Measurements from ENCODE around the gene RIPK1.
"Not testable (repeated sequence)": the region's sequence is repeated elsewhere in the genome, so short reads cannot be mapped to it uniquely, and the experiment has no call there.

RIPK1 gene

DNA sequence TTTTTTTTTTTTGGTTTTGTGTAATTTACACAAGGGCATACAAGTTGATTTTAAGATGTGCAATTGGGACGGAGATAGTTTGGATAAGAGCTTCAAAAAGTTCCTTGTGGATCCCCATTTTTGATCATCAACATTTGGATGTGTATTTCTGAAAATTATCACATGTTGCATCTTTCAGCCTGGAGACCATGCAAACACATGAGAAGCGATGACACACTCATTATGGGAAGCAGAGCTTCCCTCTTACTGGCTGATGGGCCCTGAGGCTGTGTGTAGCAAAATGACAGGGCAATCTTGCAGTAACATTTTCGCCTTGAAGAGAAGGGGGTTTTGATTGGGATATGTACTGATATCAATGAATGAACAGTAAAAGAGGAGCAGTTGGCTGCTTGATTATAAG lies 22.0 kb upstream of the RIPK1 start:
- no peak for DNase-seq

DNA sequence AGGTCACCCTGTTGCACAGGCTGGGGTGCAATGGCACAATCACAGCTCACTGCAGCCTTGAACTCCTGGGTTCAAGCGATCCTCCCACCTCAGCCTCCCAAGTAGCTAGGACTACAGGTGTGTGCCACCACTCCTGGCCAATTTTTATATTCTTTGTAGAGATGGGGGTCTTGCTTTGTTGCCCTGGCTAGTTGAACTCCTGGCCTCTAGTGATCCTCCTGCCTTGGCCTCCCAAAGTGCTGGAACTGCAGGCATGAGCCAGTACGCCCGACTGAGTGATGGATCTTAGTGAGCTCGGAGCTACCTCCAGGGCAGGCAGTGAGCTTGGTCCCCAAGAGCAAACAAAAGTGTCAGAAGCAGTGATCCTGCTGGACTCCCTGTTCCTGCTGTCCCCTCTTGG lies 20.3 kb upstream of the RIPK1 start:
- not testable (repeated sequence) for DNase-seq

DNA sequence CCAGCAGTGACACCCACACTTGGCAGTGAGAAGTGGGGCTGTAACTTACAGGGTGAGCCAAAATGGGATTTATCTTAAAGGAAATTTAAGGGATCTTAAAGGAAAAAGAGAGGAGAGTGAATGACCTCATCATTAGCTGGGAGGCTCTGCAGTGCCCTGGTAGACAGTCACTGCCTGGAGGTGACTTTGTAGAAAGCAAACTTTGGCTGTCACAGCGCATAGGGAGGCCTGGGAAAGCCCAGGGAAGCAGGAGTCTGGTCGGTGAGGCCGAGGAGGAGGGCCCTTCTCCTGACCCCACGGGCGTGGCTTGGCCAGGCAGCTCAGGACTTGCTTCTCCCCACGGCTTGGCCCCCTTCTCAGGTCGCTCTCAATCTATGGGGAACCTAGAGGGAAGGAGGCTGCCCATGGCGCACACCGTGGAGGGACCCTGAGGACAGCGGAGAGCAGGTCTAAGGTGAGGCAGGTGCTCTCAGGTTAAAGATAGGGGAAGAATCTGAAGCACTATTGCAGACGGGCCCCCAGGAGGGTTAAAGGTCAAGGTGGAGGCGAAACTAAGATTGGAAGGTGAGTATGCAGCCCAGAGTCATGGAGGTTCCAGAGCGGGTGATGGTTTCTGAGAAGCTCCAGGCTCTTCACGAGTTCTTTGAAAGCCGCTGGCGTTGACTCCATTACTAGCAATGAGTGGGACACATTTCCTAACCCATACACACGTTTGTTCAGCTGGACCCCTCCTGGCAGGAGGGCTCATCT lies 15.6 kb upstream of the RIPK1 start:
- no peak for DNase-seq

DNA sequence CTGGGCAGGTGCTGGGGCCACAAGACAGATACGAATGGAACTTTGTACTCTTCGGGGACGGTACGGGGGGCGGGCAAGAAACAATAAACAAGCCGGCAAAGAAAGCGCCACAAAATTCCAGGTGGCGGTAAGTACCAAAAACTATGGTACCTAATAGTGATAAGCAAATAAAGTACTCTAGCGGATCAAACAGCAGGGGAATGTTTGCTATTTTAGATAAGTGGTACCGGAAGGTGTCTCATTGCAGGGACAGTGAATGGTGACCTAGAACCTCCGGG lies 15.1 kb upstream of the RIPK1 start:
- no peak for DNase-seq

DNA sequence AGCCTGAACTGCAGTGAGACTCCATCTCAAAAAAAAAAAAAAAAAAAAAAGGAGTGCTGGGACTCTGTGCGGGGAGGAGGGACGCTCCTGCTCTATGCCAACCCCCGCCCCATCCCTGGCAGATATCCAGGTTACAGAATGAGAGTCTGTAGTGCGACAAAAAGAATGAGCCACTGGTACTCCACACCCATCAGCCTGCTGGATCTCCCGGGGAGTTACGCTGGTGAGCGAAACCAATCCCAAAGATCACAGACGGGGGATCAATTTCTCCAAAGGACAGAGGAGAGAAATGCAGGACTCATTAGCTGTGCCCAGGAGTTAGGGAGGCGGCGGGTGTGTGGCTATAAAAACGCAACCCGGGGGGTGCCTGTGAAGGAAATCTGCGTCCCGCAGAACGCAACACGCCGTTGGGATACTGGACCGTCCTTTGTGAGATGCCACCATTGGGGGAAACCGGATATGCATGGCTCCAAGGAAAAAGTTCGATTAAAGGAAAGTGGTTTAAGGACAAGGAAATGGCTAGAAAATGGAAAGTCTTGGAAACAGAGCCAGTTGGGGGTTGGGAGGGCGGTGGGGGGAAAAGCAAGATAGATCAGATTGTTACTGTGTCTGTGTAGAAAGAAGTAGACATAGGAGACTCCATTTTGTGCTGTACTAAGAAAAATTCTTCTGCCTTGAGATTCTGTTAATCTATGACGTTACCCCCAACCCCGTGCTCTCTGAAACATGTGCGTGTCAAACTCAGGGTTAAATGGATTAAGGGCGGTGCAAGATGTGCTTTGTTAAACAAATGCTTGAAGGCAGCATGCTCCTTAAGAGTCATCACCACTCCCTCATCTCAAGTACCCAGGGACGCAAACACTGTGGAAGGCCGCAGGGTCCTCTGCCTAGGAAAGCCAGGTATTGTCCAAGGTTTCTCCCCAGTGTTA lies 13.8 kb upstream of the RIPK1 start:
- DNase-seq = not testable (repeated sequence)

DNA sequence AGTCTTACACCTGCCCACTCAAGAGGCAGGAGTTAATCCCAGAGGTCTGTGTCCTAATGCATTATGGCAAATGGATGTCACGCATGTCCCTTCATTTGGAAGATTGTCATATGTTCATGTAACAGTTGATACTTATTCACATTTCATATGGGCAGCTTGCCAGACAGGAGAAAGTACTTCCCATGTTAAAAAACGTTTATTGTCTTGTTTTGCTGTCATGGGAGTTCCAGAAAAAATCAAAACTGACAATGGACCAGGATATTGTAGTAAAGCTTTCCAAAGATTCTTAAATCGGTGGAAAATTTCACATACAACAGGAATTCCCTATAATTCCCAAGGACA lies 13.2 kb upstream of the RIPK1 start:
- not testable (repeated sequence) for DNase-seq

DNA sequence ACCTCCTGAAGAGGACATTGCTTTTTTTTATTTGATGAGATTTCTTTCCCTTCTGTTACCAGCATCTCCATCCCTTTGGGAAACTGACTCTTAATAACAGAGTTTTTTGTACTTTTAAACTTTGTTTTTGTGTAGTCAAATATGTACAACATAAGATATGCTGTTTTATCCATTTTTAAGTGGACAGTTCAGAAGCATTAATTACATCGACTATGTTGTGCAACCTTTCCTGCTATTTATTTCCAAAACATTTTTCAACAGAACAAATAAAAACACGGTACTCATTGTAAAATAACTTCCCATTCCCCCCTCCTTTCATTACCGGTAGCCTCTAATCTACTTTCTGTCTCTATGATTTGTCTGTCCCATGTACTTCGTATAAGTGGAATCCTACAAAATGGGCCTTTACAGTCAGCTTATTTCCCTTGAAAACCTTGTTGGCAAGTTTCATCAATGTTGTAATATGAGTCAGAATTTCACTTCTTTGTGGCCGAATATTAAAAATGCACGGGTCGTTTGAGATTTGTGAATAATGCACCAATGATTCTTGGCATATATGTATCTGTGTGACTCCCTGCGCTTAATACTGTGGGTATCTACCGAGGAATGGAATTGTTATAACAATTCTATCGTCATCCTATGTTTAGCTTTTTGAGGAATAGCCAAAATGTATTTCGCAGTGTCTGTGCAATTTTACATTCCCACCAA lies 11.1 kb upstream of the RIPK1 start:
- DNase-seq = no peak

DNA sequence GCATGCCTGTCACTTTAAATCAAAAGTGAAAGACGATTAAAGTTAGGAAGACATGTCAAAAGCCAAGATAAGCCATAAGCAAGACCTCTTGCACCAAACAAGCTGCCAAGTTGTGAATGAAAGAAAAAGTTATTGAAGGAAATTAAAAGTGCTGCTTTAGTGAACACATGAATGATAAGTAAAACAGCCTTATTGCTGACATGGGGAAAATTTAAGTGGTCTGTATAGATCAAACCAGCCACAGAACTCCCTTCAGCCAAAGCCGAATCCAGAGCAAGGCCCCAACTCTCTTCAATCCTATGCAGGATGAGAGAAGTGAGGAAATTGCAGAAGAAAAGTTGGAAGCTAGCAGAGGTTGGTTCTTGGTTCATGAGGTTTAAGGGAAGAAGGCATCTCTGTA lies 9.3 kb upstream of the RIPK1 start:
- no peak for DNase-seq

DNA sequence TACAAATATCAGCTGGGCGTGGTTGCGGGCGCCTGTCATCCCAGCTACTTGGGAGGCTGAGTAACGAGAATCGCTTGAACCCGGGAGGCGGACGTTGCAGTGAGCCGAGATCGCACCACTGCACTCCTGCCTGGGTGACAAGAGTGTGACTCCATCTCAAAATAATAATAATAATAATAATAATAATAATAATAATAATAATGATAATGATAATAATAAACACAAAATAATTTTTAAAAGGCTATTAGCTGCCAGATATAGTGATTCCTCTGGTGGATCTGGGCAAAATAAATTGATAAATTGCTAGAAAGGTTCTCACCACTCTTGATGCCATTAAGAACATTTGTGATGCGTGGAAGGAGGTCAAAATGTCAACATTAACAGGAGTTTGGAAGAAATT lies 8.2 kb upstream of the RIPK1 start:
- DNase-seq = not testable (repeated sequence)

DNA sequence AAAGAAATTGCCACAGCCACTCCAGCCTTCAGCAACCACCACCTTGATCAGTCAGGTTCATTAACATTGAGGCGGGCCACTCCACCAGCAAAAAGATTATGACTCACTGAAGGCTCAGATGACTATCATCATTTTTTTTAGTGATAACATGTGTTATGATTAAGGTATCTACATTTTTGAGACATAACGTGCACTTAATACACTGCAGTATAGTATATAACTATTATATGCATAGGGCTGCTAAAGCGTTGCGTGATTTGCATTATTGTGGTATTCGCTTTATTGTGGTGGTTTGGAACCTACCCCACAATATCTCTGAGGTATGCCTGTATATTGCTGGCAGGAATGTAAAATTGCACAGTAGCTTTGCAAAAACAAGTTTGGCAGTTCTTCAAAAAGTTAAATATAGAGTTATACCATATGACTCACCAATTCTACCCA lies 6.8 kb upstream of the RIPK1 start:
- no peak for DNase-seq

DNA sequence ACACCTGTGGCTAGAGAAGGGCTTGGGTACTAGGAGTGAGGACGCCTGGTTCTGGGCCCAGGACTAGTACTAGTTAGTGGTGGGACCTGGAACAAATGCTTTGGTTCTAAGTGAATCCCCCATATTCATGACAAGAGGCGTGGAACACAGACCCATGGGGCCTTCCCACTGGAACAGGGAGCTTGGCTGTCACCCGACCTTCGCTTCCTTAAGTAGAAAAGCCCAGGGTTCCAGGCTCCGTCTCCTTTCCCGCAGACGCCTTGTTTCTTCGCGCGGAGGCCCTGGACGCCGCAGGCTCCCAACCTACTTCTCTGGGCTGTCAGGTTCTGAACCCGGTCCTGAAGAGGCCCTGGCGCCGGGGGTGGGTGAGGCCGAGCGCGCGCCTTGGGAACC lies 5.0 kb upstream of the RIPK1 start:
- DNase-seq = not testable (repeated sequence)

DNA sequence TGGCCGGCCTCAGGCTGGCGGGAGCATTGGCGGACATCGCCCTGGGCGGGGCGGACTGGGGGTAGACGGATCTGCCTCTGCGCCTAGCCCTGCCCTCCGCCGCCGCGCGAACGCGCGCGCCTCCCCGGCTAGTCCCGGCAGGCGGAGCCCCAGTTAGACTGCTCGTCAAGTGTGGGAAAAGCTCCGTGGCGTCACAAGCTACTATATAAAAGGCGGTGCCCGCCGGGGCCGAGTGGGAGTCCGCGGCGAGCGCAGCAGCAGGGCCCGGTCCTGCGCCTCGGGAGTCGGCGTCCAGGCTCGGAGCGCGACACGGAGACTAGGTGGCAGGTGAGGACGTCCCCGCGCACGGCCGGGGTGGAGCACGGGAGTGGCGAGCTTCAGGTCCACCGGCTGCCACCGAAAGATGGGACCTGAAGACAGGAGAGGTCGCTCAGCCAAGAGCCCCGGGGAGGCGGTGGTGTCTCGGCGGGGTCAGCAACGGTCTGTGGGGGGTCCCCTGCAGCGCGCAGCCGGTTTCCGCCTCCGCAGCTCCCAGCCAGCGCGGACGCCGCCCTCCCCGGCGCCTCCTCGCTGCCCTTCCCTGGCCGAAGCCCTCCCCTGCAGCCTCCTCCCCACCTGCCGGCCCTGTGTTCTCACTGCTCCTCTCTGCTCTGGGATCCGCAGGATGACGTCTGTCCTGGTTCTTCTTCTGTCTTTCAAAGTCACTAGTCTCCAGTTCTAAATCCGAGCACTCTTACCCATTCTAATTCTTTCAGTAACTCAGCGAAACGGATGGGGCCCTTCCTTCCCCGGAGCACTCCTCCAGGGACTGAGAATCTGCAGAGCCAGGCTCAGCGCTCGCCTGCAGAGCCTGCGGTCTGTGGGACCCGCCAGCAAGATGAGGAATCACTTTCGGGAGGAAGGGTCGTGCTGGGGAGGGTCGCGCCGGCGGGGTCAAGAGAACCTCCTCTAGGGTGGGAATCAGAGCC lies 4.3 kb upstream of the RIPK1 start:
- peak; percentile 85 to 90 for DNase-seq

DNA sequence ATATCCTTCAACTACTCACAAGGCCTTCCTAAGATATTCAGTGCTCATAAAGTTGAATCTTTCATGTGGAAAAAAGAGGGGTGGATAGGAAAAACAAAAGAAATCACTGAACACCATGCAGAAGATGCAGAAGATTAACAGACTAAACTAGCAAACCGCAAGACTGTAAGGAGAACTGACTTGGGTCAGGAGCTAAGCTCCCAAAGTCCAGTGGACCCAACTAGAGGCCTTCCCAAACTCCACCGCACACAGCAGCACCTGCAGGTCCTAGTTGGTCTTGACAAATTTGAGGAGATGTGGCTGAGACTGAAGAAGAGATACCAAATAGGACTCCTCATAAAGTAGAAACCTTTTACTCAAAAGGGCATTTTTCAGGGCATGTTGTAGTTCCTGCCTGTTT lies 3.3 kb downstream of the RIPK1 start:
- no peak for DNase-seq

DNA sequence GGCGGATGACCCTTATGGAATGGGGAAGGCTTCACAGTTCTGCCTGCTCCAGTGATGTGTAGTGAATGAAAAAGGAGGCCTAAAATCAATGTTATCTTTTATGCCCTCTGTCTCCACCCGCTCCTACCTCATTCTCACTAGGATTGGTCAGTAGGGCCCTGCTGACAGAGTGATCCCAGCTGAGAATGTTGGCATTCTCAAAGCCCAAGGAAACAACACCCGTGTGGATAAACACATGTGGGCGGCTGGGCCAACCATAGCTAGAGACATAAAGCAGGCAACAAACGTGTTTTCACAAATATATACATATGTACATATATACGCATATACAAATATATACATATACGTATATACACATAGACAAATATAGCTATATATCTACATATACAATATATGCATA lies 4.5 kb downstream of the RIPK1 start:
- no peak for DNase-seq

DNA sequence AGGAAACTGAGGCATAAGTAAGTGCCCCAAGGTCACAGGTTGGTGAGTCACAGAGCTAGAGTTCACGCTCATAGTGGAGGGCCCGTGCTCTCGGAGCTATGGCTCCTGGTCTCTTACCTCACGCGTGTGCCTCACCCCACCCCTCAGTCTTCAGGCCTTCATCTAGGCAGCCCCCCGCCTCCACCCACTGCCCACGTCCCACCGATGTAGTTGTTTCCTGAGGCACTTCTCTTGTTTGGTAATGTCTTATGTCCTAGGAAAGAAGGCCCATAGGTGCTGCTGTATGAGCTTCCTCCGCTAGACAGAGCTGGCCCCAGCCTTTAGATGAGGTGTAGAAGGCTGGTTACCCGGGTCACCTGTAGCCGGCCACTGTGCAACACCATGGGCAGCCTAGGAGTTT lies 5.1 kb downstream of the RIPK1 start:
- no peak for DNase-seq

DNA sequence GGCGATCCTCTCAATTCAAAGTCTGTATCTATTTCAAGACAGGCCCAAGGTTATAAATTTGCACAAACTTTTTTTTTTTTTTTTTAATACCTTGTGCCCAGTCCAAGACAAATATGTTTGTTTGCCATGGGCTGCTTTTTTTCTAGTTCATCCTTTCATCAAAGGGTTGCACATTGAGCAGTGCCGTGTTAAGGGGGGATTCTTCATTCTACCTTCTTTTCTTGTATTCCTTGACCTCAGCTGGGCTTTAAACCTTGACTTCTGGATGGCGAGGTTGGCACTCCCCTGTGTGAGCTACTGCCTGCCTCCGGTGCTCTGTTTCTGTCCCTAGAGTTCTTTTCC lies 7.4 kb downstream of the RIPK1 start:
- no peak for DNase-seq

DNA sequence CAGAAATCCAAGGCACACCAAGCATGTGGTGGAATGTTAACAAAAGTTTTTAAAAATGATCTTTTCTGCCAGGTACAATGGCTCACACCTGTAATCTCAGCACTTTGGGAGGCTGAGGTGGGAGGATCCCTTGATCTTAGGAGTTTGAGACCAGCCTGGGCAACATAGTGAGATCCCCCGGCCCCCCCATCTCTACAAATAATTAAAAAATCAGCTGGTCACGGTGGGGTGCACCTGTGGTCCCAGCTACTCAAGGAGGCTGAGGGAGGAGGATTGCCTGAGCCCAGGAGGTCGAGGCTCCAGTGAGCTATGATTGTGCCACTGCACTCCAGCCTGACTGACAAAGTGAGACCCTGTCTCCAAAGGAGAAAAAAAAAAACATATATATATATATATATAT lies 8.0 kb downstream of the RIPK1 start:
- no peak for DNase-seq

DNA sequence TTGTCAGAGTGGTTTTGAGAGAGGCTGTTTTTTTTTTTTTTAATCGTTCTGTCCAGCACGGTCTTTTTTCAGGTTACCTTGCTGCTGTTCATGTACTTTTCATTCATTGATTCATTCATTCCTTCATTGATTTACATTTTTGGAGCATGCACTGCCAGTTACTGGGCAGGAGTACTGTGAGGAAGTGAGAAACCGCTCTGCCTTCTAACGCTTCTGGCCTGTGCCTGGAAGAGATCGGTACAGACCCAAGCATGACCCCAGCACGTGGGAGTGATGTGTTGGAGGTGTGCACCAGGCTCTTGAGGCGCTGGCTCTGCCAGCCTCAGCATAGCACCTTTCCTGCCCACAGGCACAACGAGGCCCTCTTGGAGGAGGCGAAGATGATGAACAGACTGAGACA lies 9.1 kb downstream of the RIPK1 start:
- DNase-seq = no peak

DNA sequence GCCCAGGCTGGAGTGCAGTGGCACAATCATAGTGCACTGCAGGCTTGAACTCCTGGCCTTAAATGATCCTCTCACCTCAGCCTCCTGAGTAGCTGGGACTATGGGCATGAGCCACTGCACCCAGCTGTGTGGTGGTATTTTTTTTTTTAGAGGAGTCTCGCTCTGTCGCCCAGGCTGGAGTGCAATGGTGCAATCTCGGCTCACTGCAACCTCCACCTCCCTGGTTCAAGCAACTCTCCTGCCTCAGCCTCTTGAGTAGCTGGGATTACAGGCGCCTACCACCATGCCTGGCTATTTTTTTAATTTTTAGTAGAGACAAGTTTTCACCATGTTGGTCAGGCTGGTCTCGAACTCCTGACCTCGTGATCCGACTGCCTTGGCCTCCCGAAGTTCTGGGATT lies 10.7 kb downstream of the RIPK1 start:
- not testable (repeated sequence) for DNase-seq

DNA sequence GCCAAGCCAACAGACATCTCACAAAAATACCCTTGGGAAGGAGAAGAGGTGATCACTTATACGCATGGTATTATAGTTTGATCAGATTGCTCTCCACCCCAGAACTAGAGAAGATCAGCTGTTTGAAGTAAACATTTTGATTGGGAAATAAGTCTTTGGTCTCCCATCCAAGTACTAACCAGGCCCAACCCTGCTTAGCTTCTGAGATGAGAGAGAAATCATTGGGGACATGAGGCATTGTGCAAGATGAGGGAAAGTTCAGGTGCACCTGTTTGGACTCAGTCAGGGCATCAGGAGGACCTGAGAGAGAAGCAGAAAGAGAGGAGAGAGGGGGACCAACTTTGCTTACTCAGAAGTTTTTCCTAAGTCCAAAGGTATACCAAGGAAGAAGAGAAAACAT lies 11.4 kb downstream of the RIPK1 start:
- DNase-seq = no peak

DNA sequence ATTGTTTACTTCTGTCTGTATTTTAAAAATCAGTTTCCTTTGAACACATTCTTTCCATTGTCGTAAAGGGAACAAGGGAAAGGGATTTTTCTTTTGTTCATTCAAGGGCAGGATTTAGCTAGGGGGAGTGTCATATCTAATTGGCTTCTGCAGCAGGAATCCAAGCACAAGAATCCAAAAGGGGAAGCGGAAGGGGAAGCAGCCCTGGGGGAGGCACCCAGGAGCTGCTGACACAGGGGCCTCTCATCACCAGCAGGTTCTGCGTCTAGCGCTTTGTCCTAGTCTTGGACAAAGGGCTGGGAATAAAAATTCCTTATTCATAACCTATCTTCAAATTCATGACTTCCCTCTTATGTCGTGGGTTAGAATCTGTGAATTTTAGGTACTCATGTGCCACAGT lies 13.7 kb downstream of the RIPK1 start:
- no peak for DNase-seq

DNA sequence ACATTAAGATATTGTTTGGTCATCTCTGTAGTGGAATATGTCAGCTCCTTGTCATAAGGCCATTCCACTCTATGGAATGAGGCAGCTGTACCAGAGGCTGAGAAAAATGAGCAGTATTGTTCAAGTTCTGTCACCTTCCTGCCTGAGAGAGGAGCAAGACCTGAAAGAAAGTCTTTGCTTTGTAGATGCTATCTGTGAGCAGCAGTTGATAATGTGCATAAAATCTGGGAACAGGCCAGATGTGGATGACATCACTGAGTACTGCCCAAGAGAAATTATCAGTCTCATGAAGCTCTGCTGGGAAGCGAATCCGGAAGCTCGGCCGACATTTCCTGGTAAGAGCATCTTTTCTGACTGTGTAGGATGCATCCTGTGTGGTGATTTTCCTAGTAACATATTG lies 16.8 kb downstream of the RIPK1 start:
- DNase-seq = no peak

All from bone marrow (tissue), 2 donors.